Activated naive CD4-positive, alpha-beta T cell treated with anti-CD3 and anti-CD28 coated beads for 36 hours (primary cell): ENCODE measurements around the gene TP53BP1. TPM values are rescaled to one million over a fixed set of nuclear protein-coding genes. Genes with fewer than 3 reads are reported as not detected.
A peak's percentile ranks its signal among the peaks of the same experiment; 100 is the strongest.

ENCODE experiments used
- CTCF ChIA-PET: fragments of 350-600 bp; sonication (Branson Sonifier 250); formaldehyde crosslinking; loops from one replicate; lab custom pipeline; 2021; ENCODE audit warnings: antibody characterized with exemption; lab: Charles Lee
- DNase-seq: peaks from one replicate; pipeline ENCODE4 v3.0.0-alpha.2; 2020
- H3K27ac Mint-ChIP-seq: one replicate; pipeline ENCODE4 v1.8.0; 2021; ENCODE audit warnings: mild to moderate bottlenecking, mixed read lengths
- H3K27me3 Mint-ChIP-seq: one replicate; pipeline ENCODE4 v1.8.0; 2021; ENCODE audit warnings: low read depth, mixed read lengths
- H3K36me3 Mint-ChIP-seq: one replicate; pipeline ENCODE4 v1.8.0; 2021; ENCODE audit warnings: low read depth, mixed read lengths
- H3K4me1 Mint-ChIP-seq: one replicate; pipeline ENCODE4 v1.8.0; 2021; ENCODE audit warnings: low read depth, mixed read lengths
- H3K4me3 Mint-ChIP-seq: one replicate; pipeline ENCODE4 v1.8.0; 2021; ENCODE audit warnings: mild to moderate bottlenecking, moderate library complexity, mixed read lengths
- H3K9me3 Mint-ChIP-seq: one replicate; pipeline ENCODE4 v1.8.0; 2021; ENCODE audit warnings: mixed read lengths
- intact Hi-C: fragments of 100-400 bp; cut with micrococcal nuclease; formaldehyde crosslinking; loops from one replicate; pipeline ENCODE4 v1.15.1; 2023
- total RNA-seq, 2 experiments: library from RNA; stranded (reverse); gene quantifications; one replicate each; pipeline ENCODE4 v1.2.3, GENCODE V29; 2021

The TP53BP1 gene
- total RNA-seq, 2 experiments from 2014 or later = 18.9 to 22.3 TPM

- no peak within 1 kb of the TSS for H3K27ac Mint-ChIP-seq
- no peak for DNase-seq
- H3K36me3 Mint-ChIP-seq = no peaks in the 10 kb centered on the region
- CTCF ChIA-PET = interaction anchor here (0.6 to 1.7 kb wide), 2 partner anchors 9 to 28 kb away, joined by 3 read pairs; no protein-coding TSS in a partner anchor
- peaks cover 20% of the 10 kb centered on the region for H3K4me1 Mint-ChIP-seq
- intact Hi-C loops = loop anchor here (10.0 kb wide), 1 partner anchor 413 kb away; the partner anchor contains the start of gene UBR1
- no peaks in the 10 kb centered on the region for H3K9me3 Mint-ChIP-seq
- H3K27me3 Mint-ChIP-seq = peaks cover 28% of the 10 kb centered on the region
- peak within 1 kb of the TSS; percentile 66 for H3K4me3 Mint-ChIP-seq
These were observed 24.6 kb upstream of the TP53BP1 start, which contains the start of gene MAP1A for GRCh38 chr15:43517354-43518196. MAP1A (plus strand) TSS chr15:43517608; CDS start chr15:43521474, 3,866 bp downstream.

- H3K27ac Mint-ChIP-seq = no peak overlapping the region
- peaks cover 20% of the 10 kb centered on the region for H3K4me1 Mint-ChIP-seq
These were observed 23.9 kb upstream of the TP53BP1 start for GRCh38 chr15:43516801-43517353.

GRCh38 chr15:43516185-43516584, 23.2 kb upstream of the TP53BP1 start:
- Mint-ChIP-seq H3K36me3 (no peaks in the 10 kb centered on the region), H3K27ac (no peak overlapping the region), H3K27me3 (peaks cover 28% of the 10 kb centered on the region), H3K4me1 (peaks cover 23% of the 10 kb centered on the region), H3K9me3 (no peaks in the 10 kb centered on the region), H3K4me3 (no peak overlapping the region)
- CTCF ChIA-PET = interaction anchor here (1.5 kb wide), 1 partner anchor 32 kb away, joined by 5 read pairs; no protein-coding TSS in a partner anchor
- intact Hi-C loops = loop anchor here (10.0 kb wide), 1 partner anchor 411 kb away; the partner anchor contains the start of gene UBR1
- DNase-seq = no peak

More at GRCh38 chr15:43516801-43517353, 23.9 kb upstream of the TP53BP1 start:
- Mint-ChIP-seq H3K36me3 (no peaks in the 10 kb centered on the region), H3K4me3 (no peak overlapping the region), H3K9me3 (no peaks in the 10 kb centered on the region), H3K27me3 (peaks cover 28% of the 10 kb centered on the region)
- DNase-seq = no peak
- CTCF ChIA-PET = interaction anchor here (1.7 kb wide), 1 partner anchor 10 kb away, joined by 3 read pairs; no protein-coding TSS in a partner anchor
- intact Hi-C loops = loop anchor here (10.0 kb wide), 1 partner anchor 412 kb away; the partner anchor contains the start of gene UBR1

GRCh38 chr15:43515741-43516140, 22.8 kb upstream of the TP53BP1 start:
- Mint-ChIP-seq H3K9me3 (no peaks in the 10 kb centered on the region), H3K4me1 (peaks cover 26% of the 10 kb centered on the region), H3K36me3 (no peaks in the 10 kb centered on the region), H3K27ac (no peak overlapping the region), H3K27me3 (peaks cover 28% of the 10 kb centered on the region), H3K4me3 (no peak overlapping the region)
- no peak for DNase-seq
- intact Hi-C loops = loop anchor here (10.0 kb wide), 1 partner anchor 411 kb away; the partner anchor contains the start of gene UBR1
- CTCF ChIA-PET = interaction anchor here (0.6 to 2.1 kb wide), 3 partner anchors 32 to 324 kb away, joined by 4 to 19 read pairs (median 5); no protein-coding TSS in a partner anchor

- no peak for DNase-seq
- intact Hi-C loops = loop anchor here (5.0 to 10.0 kb wide), 2 partner anchors 142 to 410 kb away; partner anchors contain the start of genes TUBGCP4, UBR1 and ZSCAN29
- CTCF ChIA-PET = interaction anchor here (0.8 to 3.3 kb wide), 16 partner anchors 8 to 147 kb away, joined by 3 to 19 read pairs (median 3); partner anchors contain the start of gene TP53BP1
These were observed 21.5 kb upstream of the TP53BP1 start for GRCh38 chr15:43514241-43515057.

GRCh38 chr15:43513550-43513949, 20.6 kb upstream of the TP53BP1 start:
- peaks cover 32% of the 10 kb centered on the region for H3K4me1 Mint-ChIP-seq

More at GRCh38 chr15:43514241-43515057, 21.5 kb upstream of the TP53BP1 start:
- Mint-ChIP-seq H3K27ac (no peak overlapping the region), H3K4me1 (peaks cover 35% of the 10 kb centered on the region), H3K4me3 (no peak overlapping the region), H3K36me3 (no peaks in the 10 kb centered on the region), H3K27me3 (peaks cover 28% of the 10 kb centered on the region), H3K9me3 (no peaks in the 10 kb centered on the region)

GRCh38 chr15:43511012-43511885, 18.3 kb upstream of the TP53BP1 start:
- CTCF ChIA-PET = interaction anchor here (0.6 to 3.9 kb wide), 10 partner anchors 11 to 805 kb away, joined by 3 to 23 read pairs (median 4); partner anchors contain the start of gene TP53BP1
- Mint-ChIP-seq H3K27ac (no peak overlapping the region), H3K4me1 (peaks cover 22% of the 10 kb centered on the region), H3K36me3 (no peaks in the 10 kb centered on the region), H3K9me3 (no peaks in the 10 kb centered on the region), H3K4me3 (peak overlapping the region; percentile 85), H3K27me3 (peaks cover 7% of the 10 kb centered on the region)
- DNase-seq = peak; percentile 53
- intact Hi-C loops = loop anchor here (2.0 to 10.0 kb wide), 3 partner anchors 28 to 406 kb away; partner anchors contain the start of genes TUBGCP4, UBR1 and ZSCAN29

More at GRCh38 chr15:43513550-43513949, 20.6 kb upstream of the TP53BP1 start:
- no peak overlapping the region for H3K4me3 Mint-ChIP-seq
- CTCF ChIA-PET = interaction anchor here (0.8 to 3.9 kb wide), 12 partner anchors 9 to 146 kb away, joined by 3 to 23 read pairs (median 3); partner anchors contain the start of gene TP53BP1
- H3K9me3 Mint-ChIP-seq = no peaks in the 10 kb centered on the region
- no peak for DNase-seq
- H3K27ac Mint-ChIP-seq = no peak overlapping the region
- H3K36me3 Mint-ChIP-seq = no peaks in the 10 kb centered on the region
- intact Hi-C loops = loop anchor here (5.0 to 10.0 kb wide), 2 partner anchors 141 to 409 kb away; partner anchors contain the start of genes TUBGCP4, UBR1 and ZSCAN29
- H3K27me3 Mint-ChIP-seq = peaks cover 26% of the 10 kb centered on the region

GRCh38 chr15:43510200-43511011, 17.4 kb upstream of the TP53BP1 start:
- peak overlapping the region; percentile 24 for H3K27ac Mint-ChIP-seq
- H3K36me3 Mint-ChIP-seq = no peaks in the 10 kb centered on the region
- DNase-seq = peak; percentile 96
- intact Hi-C loops = loop anchor here (1.0 to 10.0 kb wide), 8 partner anchors 17 to 589 kb away; partner anchors contain the start of genes SERF2, TP53BP1, TUBGCP4 and UBR1
- H3K27me3 Mint-ChIP-seq = peaks cover under 1% of the 10 kb centered on the region
- peaks cover 22% of the 10 kb centered on the region for H3K4me1 Mint-ChIP-seq
- peak overlapping the region; percentile 85 for H3K4me3 Mint-ChIP-seq
- H3K9me3 Mint-ChIP-seq = no peaks in the 10 kb centered on the region
- CTCF ChIA-PET = interaction anchor here (0.6 to 3.9 kb wide), 9 partner anchors 12 to 804 kb away, joined by 3 to 23 read pairs (median 4); partner anchors contain the start of gene TP53BP1

GRCh38 chr15:43509660-43510199, 16.8 kb upstream of the TP53BP1 start:
- no peak for DNase-seq
- peak overlapping the region; percentile 85 for H3K4me3 Mint-ChIP-seq
- no peak overlapping the region for H3K27ac Mint-ChIP-seq
- intact Hi-C loops = loop anchor here (1.0 to 10.0 kb wide), 8 partner anchors 16 to 588 kb away; partner anchors contain the start of genes SERF2, TP53BP1, TUBGCP4 and UBR1
- no peaks in the 10 kb centered on the region for H3K9me3 Mint-ChIP-seq
- no peaks in the 10 kb centered on the region for H3K27me3 Mint-ChIP-seq
- H3K36me3 Mint-ChIP-seq = no peaks in the 10 kb centered on the region
- CTCF ChIA-PET = interaction anchor here (1.0 to 3.9 kb wide), 4 partner anchors 16 to 326 kb away, joined by 3 to 23 read pairs (median 8); partner anchors contain the start of gene TP53BP1
- peaks cover 22% of the 10 kb centered on the region for H3K4me1 Mint-ChIP-seq
